IMR-90 (cell line): ENCODE data around the gene PRKAB1. TPM values are rescaled to one million over a fixed set of nuclear protein-coding genes. Genes with fewer than 3 reads are reported as not detected.

Experiments
- ATAC-seq: fragments of 200-7000 bp; cut with Tn5 transposase; 2 replicates; pipeline ENCODE4 v1.9.1; 2020; ENCODE audit warnings: low read depth, mild to moderate bottlenecking, moderate library complexity
- BruUV-seq: library from RNA; stranded (reverse); fragments of 400-500 nt; replicated peaks from 2 replicates; lab custom pipeline; 2021; lab: Mats Ljungman, UMichigan
- CTCF ChIA-PET: fragments of 300-600 bp; formaldehyde crosslinking; extraction: SDS; loops from one replicate; lab custom pipeline; 2021; ENCODE audit warnings: antibody characterized with exemption; lab: Yijun Ruan, JAX
- POLR2A ChIA-PET: fragments of 300-600 bp; sonication (Branson Sonifier 250); formaldehyde crosslinking; loops from one replicate; lab custom pipeline; 2022; ENCODE audit warnings: antibody characterized with exemption; ENCODE audit not compliant: unreplicated experiment; lab: Charles Lee
- DNase-seq: peaks from one replicate; pipeline ENCODE4 v3.0.0; 2013
- H2AFZ ChIP-seq: replicated peaks from 2 replicates; pipeline ENCODE3; 2013; ENCODE audit warnings: low read length, mild to moderate bottlenecking; ENCODE audit not compliant: poor library complexity
- H2AK5ac ChIP-seq: 2 replicates; pipeline ENCODE4 v1.6.1; 2013; ENCODE audit warnings: low read depth, low read length, inconsistent platforms
- H2AK9ac ChIP-seq: replicated peaks from 2 replicates; pipeline ENCODE3; 2013; ENCODE audit warnings: mild to moderate bottlenecking, low read depth, low read length, moderate library complexity; ENCODE audit not compliant: poor library complexity
- H2BK120ac ChIP-seq: 2 replicates; pipeline ENCODE4 v1.6.1; 2013; ENCODE audit warnings: low read depth, low read length, inconsistent platforms
- H2BK15ac ChIP-seq: 3 replicates; pipeline ENCODE4 v1.6.1; 2013; ENCODE audit warnings: low read depth, low read length, inconsistent platforms
- H2BK20ac ChIP-seq: 2 replicates; pipeline ENCODE4 v1.6.1; 2013; ENCODE audit warnings: low read depth, mild to moderate bottlenecking, inconsistent platforms, low read length, moderate library complexity
- H2BK5ac ChIP-seq: 2 replicates; pipeline ENCODE4 v1.6.1; 2013; ENCODE audit warnings: mild to moderate bottlenecking, low read depth, low read length, inconsistent platforms; ENCODE audit not compliant: poor library complexity, severe bottlenecking
- H3K14ac ChIP-seq: replicated peaks from 2 replicates; pipeline ENCODE4 v1.6.1; 2013; ENCODE audit warnings: low read depth, low read length, inconsistent platforms
- H3K18ac ChIP-seq: 2 replicates; pipeline ENCODE4 v1.6.1; 2013; ENCODE audit warnings: low read depth, low read length, control low read depth
- H3K23ac ChIP-seq: 2 replicates; pipeline ENCODE4 v1.6.1; 2013; ENCODE audit warnings: low read depth, low read length, inconsistent platforms
- H3K27ac ChIP-seq: 2 replicates; pipeline ENCODE4 v1.5.1; 2013; ENCODE audit warnings: mild to moderate bottlenecking, control low read depth, low read length; ENCODE audit not compliant: insufficient read depth
- H3K27me3 ChIP-seq: 2 replicates; pipeline ENCODE4 v1.6.1; 2013; ENCODE audit warnings: low read length; ENCODE audit not compliant: control insufficient read depth, insufficient read depth
- H3K36me3 ChIP-seq: 2 replicates; pipeline ENCODE4 v1.6.1; 2013; ENCODE audit warnings: low read length, mixed read lengths; ENCODE audit not compliant: control insufficient read depth, insufficient read depth
- H3K4ac ChIP-seq: 2 replicates; pipeline ENCODE4 v1.6.1; 2013; ENCODE audit warnings: low read depth, low read length, inconsistent platforms
- H3K4me1 ChIP-seq: 2 replicates; pipeline ENCODE4 v1.6.1; 2013; ENCODE audit warnings: low read length, mixed read lengths; ENCODE audit not compliant: control insufficient read depth, insufficient read depth
- H3K4me2 ChIP-seq: 2 replicates; pipeline ENCODE4 v1.6.1; 2013; ENCODE audit warnings: low read depth, mild to moderate bottlenecking, control low read depth, low read length, moderate library complexity
- H3K4me3 ChIP-seq: 2 replicates; pipeline ENCODE4 v1.5.1; 2013; ENCODE audit warnings: low read depth, mild to moderate bottlenecking, control low read depth, low read length, moderate library complexity; ENCODE audit not compliant: insufficient read depth
- H3K56ac ChIP-seq: 2 replicates; pipeline ENCODE4 v1.6.1; 2013; ENCODE audit warnings: low read length, inconsistent platforms; ENCODE audit not compliant: insufficient read depth; ENCODE audit errors: extremely low read depth
- H3K79me1 ChIP-seq, 2 experiments: 2 replicates each; pipeline ENCODE4 v1.6.1; 2013; ENCODE audit warnings: low read length in 2 of 2, inconsistent platforms in 1 of 2, low read depth in 1 of 2
- H3K9ac ChIP-seq: 2 replicates; pipeline ENCODE4 v1.6.1; 2013; ENCODE audit warnings: low read depth, low read length, control low read depth
- H3K9me1 ChIP-seq: 2 replicates; pipeline ENCODE4 v1.6.1; 2013; ENCODE audit warnings: low read length, inconsistent platforms; ENCODE audit not compliant: insufficient read depth
- H3K9me3 ChIP-seq: 2 replicates; pipeline ENCODE4 v1.6.1; 2013; ENCODE audit warnings: low read length; ENCODE audit not compliant: control insufficient read depth, insufficient read depth
- H4K20me1 ChIP-seq: 2 replicates; pipeline ENCODE4 v1.6.1; 2013; ENCODE audit warnings: low read length, inconsistent platforms; ENCODE audit not compliant: insufficient read depth
- H4K5ac ChIP-seq: 2 replicates; pipeline ENCODE4 v1.6.1; 2013; ENCODE audit warnings: mild to moderate bottlenecking, low read depth, low read length, control low read depth
- H4K8ac ChIP-seq, 2 experiments: 2 replicates each; pipeline ENCODE4 v1.6.1; 2013; ENCODE audit warnings: low read depth in 2 of 2, low read length in 2 of 2, control low read depth in 1 of 2, inconsistent platforms in 1 of 2
- H4K91ac ChIP-seq: 2 replicates; pipeline ENCODE4 v1.6.1; 2013; ENCODE audit warnings: low read depth, low read length, inconsistent platforms; ENCODE audit not compliant: insufficient read depth
- BHLHE40 ChIP-seq: fragments of 150-350 bp; IDR thresholded peaks from 2 replicates; pipeline ENCODE4 v1.6.1; 2016; ENCODE audit warnings: mild to moderate bottlenecking, low read depth, low read length
- CEBPB ChIP-seq: IDR thresholded peaks from 2 replicates; pipeline ENCODE4 v1.6.1; 2012; ENCODE audit warnings: low read depth, low read length, improper control_type of control experiment
- FOS ChIP-seq: fragments of 150-350 bp; IDR thresholded peaks from 2 replicates; pipeline ENCODE4 v1.6.1; 2016; ENCODE audit warnings: low read depth, low read length
- MAFK ChIP-seq: IDR thresholded peaks from 2 replicates; pipeline ENCODE4 v1.6.1; 2012; ENCODE audit warnings: low read depth, low read length, improper control_type of control experiment
- MAZ ChIP-seq: IDR thresholded peaks from 2 replicates; pipeline ENCODE4 v1.6.1; 2012; ENCODE audit warnings: low read depth, mild to moderate bottlenecking, low read length, improper control_type of control experiment, moderate library complexity, borderline replicate concordance
- NFE2L2 ChIP-seq: fragments of 150-350 bp; IDR thresholded peaks from 2 replicates; pipeline ENCODE4 v1.6.1; 2016; ENCODE audit warnings: low read depth, mild to moderate bottlenecking, low read length
- POLR2A ChIP-seq: IDR thresholded peaks from 2 replicates; pipeline ENCODE4 v1.6.1; 2012; ENCODE audit warnings: mild to moderate bottlenecking, low read depth, low read length
- RAD21 ChIP-seq: IDR thresholded peaks from 2 replicates; pipeline ENCODE4 v1.6.1; 2012; ENCODE audit warnings: low read length, improper control_type of control experiment
- WGBS, 2 experiments: methylation state at CpG; one replicate each; pipeline versions ENCODE4 v1.1.5 to v1.1.7; 2013; ENCODE audit warnings: missing lambda C conversion rate in 2 of 2; ENCODE audit not compliant: insufficient read length in 1 of 2; ENCODE audit errors: extremely low coverage in 2 of 2; 5-methylcytosine and 5-hydroxymethylcytosine counted together
- dilution Hi-C: fragments of 300-500 bp; cut with HindIII; formaldehyde crosslinking; loops from one replicate; pipeline ENCODE4 v1.14.3; 2018; ENCODE audit warnings: low sequenced_read_pairs; ENCODE audit not compliant: unreplicated experiment
- in situ Hi-C: fragments of 300-500 bp; cut with MboI; formaldehyde crosslinking; loops from 3 replicates; pipeline ENCODE4 v1.14.3; 2019; ENCODE audit warnings: low sequenced_read_pairs, inconsistent platforms, mixed read lengths
- intact Hi-C: fragments of 100-400 bp; cut with micrococcal nuclease; formaldehyde crosslinking; loops from 2 replicates; pipeline ENCODE4 v1.10.0; 2022
- polyA plus RNA-seq, 3 experiments: library from polyadenylated mRNA; depleted of rRNA; stranded (reverse); fragments of >200 nt; gene quantifications; 2 replicates each; pipeline ENCODE4 v1.2.3, GENCODE V29; 2012; ENCODE audit warnings: low replicate concordance in 1 of 3
- total RNA-seq: library from RNA; depleted of rRNA; stranded (reverse); fragments of >200 nt; gene quantifications from 2 replicates; pipeline ENCODE4 v1.2.3, GENCODE V29; 2012
- TF ChIP-seq, protein P1 (sequence below): fragments of 150-350 bp; IDR thresholded peaks from 2 replicates; pipeline ENCODE4 v1.6.1; 2017; ENCODE audit warnings: mild to moderate bottlenecking, antibody characterized with exemption, low read length, low read depth
- TF ChIP-seq, protein P2 (sequence below): fragments of 150-350 bp; IDR thresholded peaks from 2 replicates; pipeline ENCODE4 v1.6.1; 2016; ENCODE audit warnings: low read depth, mild to moderate bottlenecking, low read length, moderate library complexity, borderline replicate concordance

Gene PRKAB1
- total and polyA plus RNA-seq, 2 of the 4 experiments (the other 2 are of a cell fraction) = 9.7 to 19.3 TPM

DNA sequence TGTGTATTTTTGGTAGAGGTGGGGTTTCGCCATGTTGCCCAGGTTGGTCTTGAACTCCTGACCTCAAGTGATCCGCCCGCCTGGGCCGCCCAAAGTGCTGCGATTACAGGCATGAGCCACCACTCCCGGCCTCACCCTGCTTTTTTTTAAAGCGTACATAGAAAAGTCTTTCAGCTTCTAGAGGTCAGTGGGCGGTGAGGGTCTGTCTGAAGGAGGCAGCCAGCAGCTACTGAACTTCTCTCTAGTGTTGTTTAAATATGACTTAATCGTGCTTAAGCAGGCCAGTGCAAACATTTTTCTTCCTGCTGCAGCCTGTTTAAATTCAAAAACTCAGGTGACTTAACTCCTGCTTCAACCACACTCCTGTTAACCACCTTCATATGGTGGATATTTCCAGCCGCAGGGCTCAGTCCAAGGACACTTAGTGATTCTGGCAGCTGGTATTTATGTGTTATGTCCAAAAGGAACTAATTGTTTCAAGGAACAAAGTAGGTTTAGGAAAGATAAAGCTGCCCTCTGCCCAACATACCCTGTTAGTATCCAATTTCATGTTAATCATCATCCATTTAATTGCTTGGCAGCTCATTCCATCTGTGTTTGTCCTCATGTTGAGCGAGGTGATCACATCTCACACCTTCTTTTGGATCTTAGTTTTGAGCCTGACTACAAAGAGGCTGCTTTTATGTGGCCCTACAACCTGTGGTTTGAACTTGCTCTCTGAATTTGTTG is 2.0 kb downstream of the PRKAB1 start (continued):
- no peak for TF ChIP-seq MAZ

DNA sequence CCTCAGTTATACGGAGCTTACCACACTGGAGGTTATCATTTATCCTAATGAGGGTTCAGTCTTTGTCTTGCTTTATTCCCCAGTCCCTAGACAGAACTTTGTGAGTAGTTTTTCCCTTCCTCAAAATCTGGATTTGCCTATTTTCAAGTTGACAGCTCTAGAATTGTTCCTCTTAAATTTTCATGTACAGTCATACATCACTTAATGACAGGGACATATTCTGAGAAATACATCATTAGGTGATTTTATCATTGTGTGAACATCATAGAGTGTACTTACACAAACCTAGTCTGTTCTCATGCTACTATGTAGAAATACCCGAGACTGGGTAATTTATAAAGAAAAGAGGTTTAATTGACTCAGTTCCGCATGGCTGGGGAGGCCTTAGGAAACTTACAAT is 3.1 kb downstream of the PRKAB1 start:
- ChIA-PET POLR2A (no interaction called here), CTCF (no interaction called here)
- H4K5ac ChIP-seq = no peak overlapping the region
- no peak overlapping the region for H2BK15ac ChIP-seq
- no peaks in the 10 kb centered on the region for H4K20me1 ChIP-seq
- H2BK20ac ChIP-seq = no peak overlapping the region
- TF ChIP-seq NFE2L2 = no peak
- TF ChIP-seq MAFK = no peak
- no peak for TF ChIP-seq FOS
- no peak for TF ChIP-seq CEBPB
- no peak for TF ChIP-seq BHLHE40
- no peak for TF ChIP-seq RAD21
- TF ChIP-seq, protein P1, sequence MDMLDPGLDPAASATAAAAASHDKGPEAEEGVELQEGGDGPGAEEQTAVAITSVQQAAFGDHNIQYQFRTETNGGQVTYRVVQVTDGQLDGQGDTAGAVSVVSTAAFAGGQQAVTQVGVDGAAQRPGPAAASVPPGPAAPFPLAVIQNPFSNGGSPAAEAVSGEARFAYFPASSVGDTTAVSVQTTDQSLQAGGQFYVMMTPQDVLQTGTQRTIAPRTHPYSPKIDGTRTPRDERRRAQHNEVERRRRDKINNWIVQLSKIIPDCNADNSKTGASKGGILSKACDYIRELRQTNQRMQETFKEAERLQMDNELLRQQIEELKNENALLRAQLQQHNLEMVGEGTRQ = no peak
- TF ChIP-seq POLR2A = no peak
- TF ChIP-seq, protein P2, sequence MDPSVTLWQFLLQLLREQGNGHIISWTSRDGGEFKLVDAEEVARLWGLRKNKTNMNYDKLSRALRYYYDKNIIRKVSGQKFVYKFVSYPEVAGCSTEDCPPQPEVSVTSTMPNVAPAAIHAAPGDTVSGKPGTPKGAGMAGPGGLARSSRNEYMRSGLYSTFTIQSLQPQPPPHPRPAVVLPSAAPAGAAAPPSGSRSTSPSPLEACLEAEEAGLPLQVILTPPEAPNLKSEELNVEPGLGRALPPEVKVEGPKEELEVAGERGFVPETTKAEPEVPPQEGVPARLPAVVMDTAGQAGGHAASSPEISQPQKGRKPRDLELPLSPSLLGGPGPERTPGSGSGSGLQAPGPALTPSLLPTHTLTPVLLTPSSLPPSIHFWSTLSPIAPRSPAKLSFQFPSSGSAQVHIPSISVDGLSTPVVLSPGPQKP = no peak
- no peak overlapping the region for H3K18ac ChIP-seq
- no peaks in the 10 kb centered on the region for H3K4me1 ChIP-seq
- H2AK5ac ChIP-seq = no peak overlapping the region
- H2AFZ ChIP-seq = no peak overlapping the region
- H4K91ac ChIP-seq = no peak overlapping the region
- no peak overlapping the region for H3K14ac ChIP-seq
- no peak overlapping the region for H3K27ac ChIP-seq
- no peak overlapping the region for H2BK120ac ChIP-seq
- DNase-seq (no peak), ATAC-seq (no peak)
- H3K4ac ChIP-seq = no peak overlapping the region
- no TSS peak for BruUV-seq
- H3K9me3 ChIP-seq = no peaks in the 10 kb centered on the region
- H3K36me3 ChIP-seq = peaks cover 29% of the 10 kb centered on the region
- no peaks in the 10 kb centered on the region for H3K27me3 ChIP-seq
- no peak overlapping the region for H3K9ac ChIP-seq
- intact Hi-C loops (no loop called here), in situ Hi-C loops (no loop called here), dilution Hi-C loops (no loop called here)
- no peak overlapping the region for H3K23ac ChIP-seq
- no peak overlapping the region for H2BK5ac ChIP-seq
- no peak overlapping the region for H4K8ac ChIP-seq
- no CpG with 5 or more reads among the region's 3 CpGs for WGBS, 2 experiments
- no peak overlapping the region for H3K4me2 ChIP-seq
- no peaks in the 10 kb centered on the region; the same call in 1 of the 2 replicates for H3K9me1 ChIP-seq
- H3K79me1 ChIP-seq = peaks cover 19 to 23% of the 10 kb centered on the region in 2 experiments
- no peak overlapping the region for H2AK9ac ChIP-seq
- no peak overlapping the region for H3K4me3 ChIP-seq
- H3K56ac ChIP-seq = no peak overlapping the region
